ENCODE measurements around the gene C19orf81. TPM values are rescaled to one million over a fixed set of nuclear protein-coding genes. Genes with fewer than 3 reads are reported as not detected.

C19orf81 gene
- total and polyA plus RNA-seq, 2 of the 13 experiments (the other 11 are each of a cell fraction or from before 2014, with no cell fraction given) = not detected

DNA sequence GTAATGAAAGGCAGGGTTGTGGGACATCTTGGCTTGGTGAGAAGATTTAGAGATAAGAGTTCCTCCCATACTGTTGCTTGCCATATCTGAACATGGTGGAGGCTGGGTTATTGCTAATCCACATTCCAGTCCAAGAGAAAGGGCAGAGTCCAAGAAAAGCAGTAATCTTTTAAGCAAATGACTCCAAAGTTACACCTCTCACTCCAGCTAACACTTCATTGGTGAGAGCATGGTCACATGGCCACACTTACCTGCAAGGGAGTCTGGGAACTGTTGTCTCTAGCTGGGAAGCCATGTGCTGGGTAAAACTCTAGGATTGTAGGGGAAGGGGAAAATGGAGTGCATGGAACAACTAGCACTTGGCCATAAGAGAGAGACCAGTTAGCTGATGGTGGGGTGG, 5.6 kb downstream of the C19orf81 start:
- Histone ChIP-seq H4K20me1 (ENCODE audit: insufficient read depth, low read length) (no peaks in the 10 kb centered on the region), H3K79me2 (ENCODE audit: insufficient read depth, low read length) (no peaks in the 10 kb centered on the region), H3K9me3 (ENCODE audit: low read length) (peaks cover 3% of the 10 kb centered on the region; the same call in 1 of the 2 replicates), H3K36me3 (replicated peaks in 1 of 2; ENCODE audit: control insufficient read depth in 1 of 2, insufficient read depth in 2 of 2, low read length in 2 of 2) (no peaks in the 10 kb centered on the region), H3K27ac (ENCODE audit: extremely low read length, insufficient read depth, low read length) (no peak overlapping the region), H3K4me1 (ENCODE audit: insufficient read depth, low read length) (no peaks in the 10 kb centered on the region), H2AFZ (ENCODE audit: low read length) (no peak overlapping the region), H3K27me3 (ENCODE audit: control insufficient read depth in 1 of 2, insufficient read depth in 2 of 2, low read length in 2 of 2) (0 out of 5 replicates have a peak, but pooled peaks cover 0 to 5% of the 10 kb centered on the region in 2 experiments), H3K4me2 (ENCODE audit: low read depth, low read length) (no peak overlapping the region), H3K9ac (ENCODE audit: insufficient read depth, low read depth, low read length) (no peak overlapping the region), H3K4me3 (replicated peaks in 1 of 3; ENCODE audit: insufficient read depth in 1 of 3, low read depth in 2 of 3, low read length in 3 of 3) (no peak overlapping the region)
- in situ Hi-C loops (cut with HindIII; ENCODE audit: extremely low pct_ligation_motif_present, low pct_unique_long_range_greater_than_20kb) (no loop called here), intact Hi-C loops (cut with micrococcal nuclease; ENCODE audit: unreplicated experiment) (no loop called here)
- ChIA-PET CTCF (ENCODE audit: low intra/inter-chr PET ratio, low total read pairs) (no interaction called here), POLR2A (no interaction called here)
- DNase-seq (ENCODE audit: low spot score) (peak; percentile 8), FAIRE-seq (no peak), ATAC-seq (no peak)
- BruUV-seq (replicated peaks) = no TSS peak
- TF ChIP-seq NFYC (CRISPR knock-in tag; IDR thresholded peaks at IDR 0.05) (0 out of 2 replicates have a peak, but pooled peaks have one; percentile 28), HNF4A (CRISPR knock-in tag; IDR thresholded peaks at IDR 0.05) (0 out of 2 replicates have a peak, but pooled peaks have one; percentile 14)
- TF ChIP-seq, protein P1, sequence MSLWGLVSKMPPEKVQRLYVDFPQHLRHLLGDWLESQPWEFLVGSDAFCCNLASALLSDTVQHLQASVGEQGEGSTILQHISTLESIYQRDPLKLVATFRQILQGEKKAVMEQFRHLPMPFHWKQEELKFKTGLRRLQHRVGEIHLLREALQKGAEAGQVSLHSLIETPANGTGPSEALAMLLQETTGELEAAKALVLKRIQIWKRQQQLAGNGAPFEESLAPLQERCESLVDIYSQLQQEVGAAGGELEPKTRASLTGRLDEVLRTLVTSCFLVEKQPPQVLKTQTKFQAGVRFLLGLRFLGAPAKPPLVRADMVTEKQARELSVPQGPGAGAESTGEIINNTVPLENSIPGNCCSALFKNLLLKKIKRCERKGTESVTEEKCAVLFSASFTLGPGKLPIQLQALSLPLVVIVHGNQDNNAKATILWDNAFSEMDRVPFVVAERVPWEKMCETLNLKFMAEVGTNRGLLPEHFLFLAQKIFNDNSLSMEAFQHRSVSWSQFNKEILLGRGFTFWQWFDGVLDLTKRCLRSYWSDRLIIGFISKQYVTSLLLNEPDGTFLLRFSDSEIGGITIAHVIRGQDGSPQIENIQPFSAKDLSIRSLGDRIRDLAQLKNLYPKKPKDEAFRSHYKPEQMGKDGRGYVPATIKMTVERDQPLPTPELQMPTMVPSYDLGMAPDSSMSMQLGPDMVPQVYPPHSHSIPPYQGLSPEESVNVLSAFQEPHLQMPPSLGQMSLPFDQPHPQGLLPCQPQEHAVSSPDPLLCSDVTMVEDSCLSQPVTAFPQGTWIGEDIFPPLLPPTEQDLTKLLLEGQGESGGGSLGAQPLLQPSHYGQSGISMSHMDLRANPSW (CRISPR knock-in tag; IDR thresholded peaks at IDR 0.05; ENCODE audit: borderline replicate concordance) = no peak
- TF ChIP-seq, protein P2, sequence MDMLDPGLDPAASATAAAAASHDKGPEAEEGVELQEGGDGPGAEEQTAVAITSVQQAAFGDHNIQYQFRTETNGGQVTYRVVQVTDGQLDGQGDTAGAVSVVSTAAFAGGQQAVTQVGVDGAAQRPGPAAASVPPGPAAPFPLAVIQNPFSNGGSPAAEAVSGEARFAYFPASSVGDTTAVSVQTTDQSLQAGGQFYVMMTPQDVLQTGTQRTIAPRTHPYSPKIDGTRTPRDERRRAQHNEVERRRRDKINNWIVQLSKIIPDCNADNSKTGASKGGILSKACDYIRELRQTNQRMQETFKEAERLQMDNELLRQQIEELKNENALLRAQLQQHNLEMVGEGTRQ (IDR thresholded peaks at IDR 0.05; ENCODE audit: low read depth, low read length) = 0 out of 2 replicates have a peak, but pooled peaks have one; percentile 5
- TF ChIP-seq, protein P2 (CRISPR knock-in tag; IDR thresholded peaks at IDR 0.05; ENCODE audit: borderline replicate concordance) = peak; percentile 25; the same call in 1 of the 2 replicates

Data from HepG2 (cell line).